ENCODE results near the gene TEPSIN. TPM values are rescaled to one million over a fixed set of nuclear protein-coding genes. Genes with fewer than 3 reads are reported as not detected.
A peak's percentile ranks its signal among the peaks of the same experiment; 100 is the strongest.

The TEPSIN gene
- total and polyA plus RNA-seq, 2 of the 13 experiments (the other 11 are each of a cell fraction or from before 2014, with no cell fraction given), result 16.1 to 18.8 TPM

- TF ChIP-seq, protein P1, sequence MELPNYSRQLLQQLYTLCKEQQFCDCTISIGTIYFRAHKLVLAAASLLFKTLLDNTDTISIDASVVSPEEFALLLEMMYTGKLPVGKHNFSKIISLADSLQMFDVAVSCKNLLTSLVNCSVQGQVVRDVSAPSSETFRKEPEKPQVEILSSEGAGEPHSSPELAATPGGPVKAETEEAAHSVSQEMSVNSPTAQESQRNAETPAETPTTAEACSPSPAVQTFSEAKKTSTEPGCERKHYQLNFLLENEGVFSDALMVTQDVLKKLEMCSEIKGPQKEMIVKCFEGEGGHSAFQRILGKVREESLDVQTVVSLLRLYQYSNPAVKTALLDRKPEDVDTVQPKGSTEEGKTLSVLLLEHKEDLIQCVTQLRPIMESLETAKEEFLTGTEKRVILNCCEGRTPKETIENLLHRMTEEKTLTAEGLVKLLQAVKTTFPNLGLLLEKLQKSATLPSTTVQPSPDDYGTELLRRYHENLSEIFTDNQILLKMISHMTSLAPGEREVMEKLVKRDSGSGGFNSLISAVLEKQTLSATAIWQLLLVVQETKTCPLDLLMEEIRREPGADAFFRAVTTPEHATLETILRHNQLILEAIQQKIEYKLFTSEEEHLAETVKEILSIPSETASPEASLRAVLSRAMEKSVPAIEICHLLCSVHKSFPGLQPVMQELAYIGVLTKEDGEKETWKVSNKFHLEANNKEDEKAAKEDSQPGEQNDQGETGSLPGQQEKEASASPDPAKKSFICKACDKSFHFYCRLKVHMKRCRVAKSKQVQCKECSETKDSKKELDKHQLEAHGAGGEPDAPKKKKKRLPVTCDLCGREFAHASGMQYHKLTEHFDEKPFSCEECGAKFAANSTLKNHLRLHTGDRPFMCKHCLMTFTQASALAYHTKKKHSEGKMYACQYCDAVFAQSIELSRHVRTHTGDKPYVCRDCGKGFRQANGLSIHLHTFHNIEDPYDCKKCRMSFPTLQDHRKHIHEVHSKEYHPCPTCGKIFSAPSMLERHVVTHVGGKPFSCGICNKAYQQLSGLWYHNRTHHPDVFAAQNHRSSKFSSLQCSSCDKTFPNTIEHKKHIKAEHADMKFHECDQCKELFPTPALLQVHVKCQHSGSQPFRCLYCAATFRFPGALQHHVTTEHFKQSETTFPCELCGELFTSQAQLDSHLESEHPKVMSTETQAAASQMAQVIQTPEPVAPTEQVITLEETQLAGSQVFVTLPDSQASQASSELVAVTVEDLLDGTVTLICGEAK (IDR thresholded peaks at IDR 0.05), result no peak
- TF ChIP-seq, protein P1 (CRISPR knock-in tag; IDR thresholded peaks at IDR 0.05), result no peak; the same call in 1 of the 2 replicates
- TF ChIP-seq RAD21 (CRISPR knock-in tag; IDR thresholded peaks at IDR 0.05) (no peak), ZNF296 (CRISPR knock-in tag; conservative IDR thresholded peaks at IDR 0.05) (no peak), ZNF501 (CRISPR knock-in tag; IDR thresholded peaks at IDR 0.05) (peak; percentile 65; the same call in 1 of the 2 replicates), ZBTB8A (CRISPR knock-in tag; IDR thresholded peaks at IDR 0.05; ENCODE audit: borderline replicate concordance, low read depth) (no peak; the same call in 1 of the 2 replicates), BCL6 (CRISPR knock-in tag; IDR thresholded peaks at IDR 0.05) (no peak), NONO (IDR thresholded peaks at IDR 0.05) (no peak), NONO (CRISPR knock-in tag; conservative IDR thresholded peaks at IDR 0.05) (peak; percentile 70; the same call in 1 of the 2 replicates), ZNF839 (CRISPR knock-in tag; IDR thresholded peaks at IDR 0.05; ENCODE audit: borderline replicate concordance) (no peak), ZNF720 (CRISPR knock-in tag; IDR thresholded peaks at IDR 0.05) (no peak), ZMYM4 (CRISPR knock-in tag; IDR thresholded peaks at IDR 0.05) (no peak), ZNF354B (CRISPR knock-in tag; IDR thresholded peaks at IDR 0.05) (no peak), SP1 (IDR thresholded peaks at IDR 0.05) (no peak), SP1 (CRISPR knock-in tag; IDR thresholded peaks at IDR 0.05) (0 out of 2 replicates have a peak, but pooled peaks have one; percentile 8), ZBTB46 (CRISPR knock-in tag; IDR thresholded peaks at IDR 0.05; ENCODE audit: borderline replicate concordance) (no peak)
- TF ChIP-seq, protein P2, sequence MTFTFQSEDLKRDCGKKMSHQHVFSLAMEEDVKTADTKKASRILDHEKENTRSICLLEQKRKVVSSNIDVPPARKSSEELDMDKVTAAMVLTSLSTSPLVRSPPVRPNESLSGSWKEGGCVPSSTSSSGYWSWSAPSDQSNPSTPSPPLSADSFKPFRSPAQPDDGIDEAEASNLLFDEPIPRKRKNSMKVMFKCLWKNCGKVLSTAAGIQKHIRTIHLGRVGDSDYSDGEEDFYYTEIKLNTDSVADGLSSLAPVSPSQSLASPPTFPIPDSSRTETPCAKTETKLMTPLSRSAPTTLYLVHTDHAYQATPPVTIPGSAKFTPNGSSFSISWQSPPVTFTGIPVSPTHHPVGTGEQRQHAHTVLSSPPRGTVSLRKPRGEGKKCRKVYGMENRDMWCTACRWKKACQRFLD (CRISPR knock-in tag; IDR thresholded peaks at IDR 0.05; ENCODE audit: borderline replicate concordance), result no peak; the same call in 1 of the 2 replicates
These were observed 6.3 kb upstream of the TEPSIN start (continued) for GRCh38 chr17:81245024-81245664.
